GM18505 (cell line): ENCODE data around the gene VPS26B.

Experiments used
- ATAC-seq: cut with Tn5 transposase; IDR thresholded peaks from one replicate; pipeline ENCODE4 v1.9.1; 2021; ENCODE audit not compliant: unreplicated experiment
- POLR2A ChIP-seq: IDR thresholded peaks from 4 replicates; pipeline ENCODE4 v1.6.1; 2011; ENCODE audit warnings: borderline replicate concordance; ENCODE audit not compliant: insufficient read depth, insufficient read length; ENCODE audit errors: extremely low read depth

Gene VPS26B

GRCh38 chr11:134238956-134239355 is 14.5 kb downstream of the VPS26B start:
- no peak for TF ChIP-seq POLR2A
- ATAC-seq: no peak

GRCh38 chr11:134240592-134240991 is 16.1 kb downstream of the VPS26B start:
- TF ChIP-seq POLR2A: no peak
- ATAC-seq: no peak

DNA sequence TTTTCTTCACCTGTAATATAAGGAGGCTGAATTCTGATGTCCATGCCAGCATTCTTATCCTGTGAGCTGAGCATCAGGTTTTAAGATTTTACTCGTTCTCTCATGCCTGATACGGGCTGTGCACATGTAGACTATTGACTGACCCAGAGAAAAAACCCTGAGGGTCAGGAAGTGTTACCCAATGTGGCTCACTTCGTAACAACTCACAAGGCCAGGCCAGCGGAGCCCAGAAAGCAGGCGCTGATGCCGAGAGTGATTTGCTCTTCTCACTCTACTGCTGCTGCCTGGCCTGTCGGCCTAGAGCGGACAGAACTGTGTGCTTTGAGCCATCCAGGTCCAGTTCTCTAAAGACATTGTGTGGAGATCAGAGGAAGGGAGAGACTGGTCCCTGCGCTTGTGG is 17.9 kb downstream of the VPS26B start:
- no peak for ATAC-seq
- TF ChIP-seq POLR2A: no peak

GRCh38 chr11:134243913-134244312 is 19.4 kb downstream of the VPS26B start:
- TF ChIP-seq POLR2A: no peak
- no peak for ATAC-seq

- peak; percentile 85 for ATAC-seq
- TF ChIP-seq POLR2A: no peak
Observed at GRCh38 chr11:134244593-134244992, 20.1 kb downstream of the VPS26B start.

DNA sequence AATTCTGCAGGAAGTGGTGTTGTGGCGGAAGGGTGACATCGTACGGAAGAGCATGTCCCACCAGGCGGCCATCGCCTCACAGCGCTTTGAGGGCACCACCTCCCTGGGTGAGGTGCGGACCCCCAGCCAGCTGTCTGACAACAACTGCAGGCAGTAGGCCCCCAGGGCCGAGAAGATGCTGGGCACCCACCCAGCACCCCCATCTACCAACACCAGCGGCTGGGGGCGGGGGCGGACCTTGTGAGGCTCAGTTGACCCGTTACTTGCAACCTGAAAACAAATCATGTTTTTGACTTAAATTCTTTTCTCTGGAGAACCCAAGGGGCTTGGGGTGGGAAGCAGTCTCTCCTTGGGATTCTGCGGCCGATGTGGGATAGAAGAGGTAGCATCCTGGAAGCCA is 21.0 kb downstream of the VPS26B start:
- TF ChIP-seq POLR2A: no peak
- ATAC-seq: no peak

DNA sequence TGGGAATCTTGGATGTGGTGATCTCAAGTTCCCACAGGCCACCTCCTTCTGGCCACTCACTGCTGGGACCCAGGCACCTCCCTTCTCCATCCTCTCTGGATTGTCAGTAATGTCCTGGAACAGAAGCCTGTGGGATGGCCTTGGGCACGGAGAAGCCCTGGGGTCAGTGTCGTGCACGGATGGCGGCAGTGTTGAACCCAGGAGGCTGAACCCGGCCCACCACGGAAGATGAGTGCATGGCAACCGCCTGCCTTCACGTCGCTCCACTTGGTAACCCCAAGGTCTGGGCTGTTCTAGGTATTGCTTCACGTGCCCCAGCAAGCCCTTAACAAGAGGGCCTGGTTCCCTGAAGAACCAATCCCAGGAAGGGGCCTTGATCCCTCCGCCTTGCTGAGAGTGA is 21.6 kb downstream of the VPS26B start:
- TF ChIP-seq POLR2A: no peak
- ATAC-seq: no peak

DNA sequence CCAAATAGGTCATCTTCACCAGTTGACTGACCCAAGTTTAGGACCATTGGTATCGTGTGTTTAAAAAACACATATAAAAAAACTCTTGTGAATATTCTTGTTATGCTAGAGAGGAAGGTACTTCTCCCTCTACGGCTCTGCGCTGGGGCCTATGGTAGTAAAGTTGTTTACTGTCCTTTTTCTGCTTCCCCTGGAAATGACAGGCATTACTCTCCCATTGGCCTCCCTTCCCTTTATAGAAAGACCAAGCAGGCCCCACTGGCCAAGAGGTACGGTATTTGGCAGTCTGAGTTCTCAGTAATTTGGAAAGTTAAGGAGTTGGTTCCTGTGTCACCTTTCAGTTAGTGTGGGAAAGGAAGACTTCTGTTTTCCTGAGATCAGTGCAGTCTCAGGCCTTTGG is 22.2 kb downstream of the VPS26B start:
- ATAC-seq: no peak
- no peak for TF ChIP-seq POLR2A

GRCh38 chr11:134248910-134249480 is 24.5 kb downstream of the VPS26B start:
- no peak for TF ChIP-seq POLR2A
- ATAC-seq: no peak

- no peak for TF ChIP-seq POLR2A
- ATAC-seq: no peak
Observed at GRCh38 chr11:134250246-134250645, 25.8 kb downstream of the VPS26B start.

- ATAC-seq: no peak
- no peak for TF ChIP-seq POLR2A
Observed at GRCh38 chr11:134250675-134251074, 26.2 kb downstream of the VPS26B start.

GRCh38 chr11:134252346-134253187 is 28.1 kb downstream of the VPS26B start:
- TF ChIP-seq POLR2A: no peak
- peak; percentile 30 for ATAC-seq

GRCh38 chr11:134253188-134253993 is 28.9 kb downstream of the VPS26B start, which contains the start of the genes ACAD8 and THYN1:
Gene ACAD8 (plus strand): TSS chr11:134253568. CDS start chr11:134253601, 33 bp downstream.
Gene THYN1 (minus strand): TSS chr11:134253352. CDS start chr11:134252882, 470 bp downstream.
- TF ChIP-seq POLR2A: peak; percentile 84
- ATAC-seq: peak; percentile 99
